IPS DF 6.9 (cell line): ENCODE data around the gene IKZF3.

ENCODE experiments used
- DNase-seq: peaks from one replicate; pipeline ENCODE4 v3.0.0-alpha.2; 2013; ENCODE audit warnings: low read depth, low spot score
- H3K27ac ChIP-seq: one replicate; pipeline ENCODE4 v1.5.1; 2013; ENCODE audit warnings: low read length, control low read depth
- H3K27me3 ChIP-seq: 2 replicates; pipeline ENCODE4 v1.6.1; 2013; ENCODE audit warnings: mild to moderate bottlenecking, low read length; ENCODE audit not compliant: control insufficient read depth, insufficient read depth
- H3K36me3 ChIP-seq: 2 replicates; pipeline ENCODE4 v1.6.1; 2013; ENCODE audit warnings: low read length; ENCODE audit not compliant: control insufficient read depth, insufficient read depth
- H3K4me1 ChIP-seq: 2 replicates; pipeline ENCODE4 v1.6.1; 2013; ENCODE audit warnings: low read length; ENCODE audit not compliant: control insufficient read depth, insufficient read depth
- H3K4me3 ChIP-seq: 2 replicates; pipeline ENCODE4 v1.5.1; 2013; ENCODE audit warnings: mild to moderate bottlenecking, low read length
- H3K9me3 ChIP-seq: 2 replicates; pipeline ENCODE4 v1.6.1; 2013; ENCODE audit warnings: low read length, inconsistent platforms; ENCODE audit not compliant: control insufficient read depth, insufficient read depth
- WGBS: extraction: QIAGEN DNeasy Blood & Tissue Kit; methylation state at CpG from one replicate; pipeline ENCODE4 v1.1.7; 2013; ENCODE audit warnings: mixed read lengths, missing lambda C conversion rate; ENCODE audit not compliant: insufficient read length, insufficient coverage; 5-methylcytosine and 5-hydroxymethylcytosine counted together

The IKZF3 gene

DNA sequence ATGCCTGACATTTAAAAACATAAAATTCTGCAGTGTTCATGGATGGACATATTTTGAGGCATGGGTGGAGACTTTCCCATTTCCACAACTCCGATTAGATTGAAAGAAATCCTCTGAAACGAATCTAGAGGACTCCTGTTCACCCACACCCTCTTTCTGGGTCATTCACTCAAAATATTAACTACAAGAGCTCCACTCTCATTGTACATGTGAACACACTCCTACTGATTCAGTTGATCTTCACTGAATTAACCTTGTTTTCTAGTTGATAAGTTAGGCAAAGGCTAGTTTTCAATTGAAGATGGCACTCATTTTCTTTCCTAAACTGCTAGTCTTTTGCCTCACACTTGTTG lies 82.3 kb downstream of the IKZF3 start:
- no peaks in the 10 kb centered on the region for H3K36me3 ChIP-seq
- no peaks in the 10 kb centered on the region for H3K9me3 ChIP-seq
- no peaks in the 10 kb centered on the region for H3K27me3 ChIP-seq
- no peak overlapping the region for H3K4me3 ChIP-seq
- no peak overlapping the region for H3K27ac ChIP-seq
- H3K4me1 ChIP-seq: no peaks in the 10 kb centered on the region
- WGBS: no CpG with 5 or more reads among the region's 2 CpGs
- DNase-seq: no peak

GRCh38 chr17:39781031-39781860 lies 82.9 kb downstream of the IKZF3 start:
- Histone ChIP-seq H3K4me3 (no peak overlapping the region), H3K27ac (no peak overlapping the region), H3K36me3 (no peaks in the 10 kb centered on the region), H3K27me3 (no peaks in the 10 kb centered on the region), H3K4me1 (no peaks in the 10 kb centered on the region), H3K9me3 (no peaks in the 10 kb centered on the region)
- no peak for DNase-seq
- no CpG with 5 or more reads among the region's 6 CpGs for WGBS

DNA sequence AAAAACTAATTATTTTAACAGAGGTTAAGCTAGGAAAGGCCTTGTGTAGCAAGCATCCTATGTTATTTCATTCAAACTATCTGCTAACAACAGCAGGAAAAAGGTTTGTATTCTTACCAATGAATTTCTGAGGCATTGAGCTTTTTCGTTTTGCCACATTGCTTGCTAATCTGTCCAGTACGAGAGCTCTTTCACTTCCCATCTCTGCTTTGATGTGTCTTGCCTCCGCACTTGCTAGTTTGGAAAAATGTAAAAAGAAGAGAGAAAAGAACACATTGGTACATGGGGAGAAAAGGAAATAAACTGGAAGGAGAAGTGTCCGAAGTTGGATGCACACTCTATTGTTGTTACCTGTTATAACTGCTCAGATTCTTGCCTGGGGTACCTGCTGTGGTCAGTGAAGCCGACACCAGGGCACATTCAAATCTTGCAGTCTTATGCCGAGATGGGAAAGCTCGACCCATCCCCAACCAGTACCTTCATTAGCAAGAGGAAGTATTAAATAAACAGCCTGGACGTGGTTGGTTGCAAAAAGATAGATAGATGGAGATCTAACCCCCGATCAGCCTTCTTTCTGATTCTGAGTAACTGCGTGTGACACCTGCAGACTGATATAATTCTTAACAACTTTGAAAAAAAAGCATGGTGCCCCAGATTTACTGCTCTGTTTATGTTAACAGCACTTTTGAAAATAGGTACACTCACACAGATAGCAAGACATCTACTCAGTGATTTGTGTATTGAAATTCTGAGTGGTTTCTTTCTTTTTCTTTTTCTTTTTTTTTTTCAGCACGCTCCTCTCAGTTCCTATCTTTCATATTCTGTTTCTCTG lies 86.4 kb downstream of the IKZF3 start:
- no peak for DNase-seq
- H3K4me3 ChIP-seq: no peak overlapping the region
- WGBS: no CpG with 5 or more reads among the region's 11 CpGs
- no peaks in the 10 kb centered on the region for H3K27me3 ChIP-seq
- no peaks in the 10 kb centered on the region for H3K9me3 ChIP-seq
- H3K27ac ChIP-seq: no peak overlapping the region
- no peaks in the 10 kb centered on the region for H3K36me3 ChIP-seq
- H3K4me1 ChIP-seq: no peaks in the 10 kb centered on the region

DNA sequence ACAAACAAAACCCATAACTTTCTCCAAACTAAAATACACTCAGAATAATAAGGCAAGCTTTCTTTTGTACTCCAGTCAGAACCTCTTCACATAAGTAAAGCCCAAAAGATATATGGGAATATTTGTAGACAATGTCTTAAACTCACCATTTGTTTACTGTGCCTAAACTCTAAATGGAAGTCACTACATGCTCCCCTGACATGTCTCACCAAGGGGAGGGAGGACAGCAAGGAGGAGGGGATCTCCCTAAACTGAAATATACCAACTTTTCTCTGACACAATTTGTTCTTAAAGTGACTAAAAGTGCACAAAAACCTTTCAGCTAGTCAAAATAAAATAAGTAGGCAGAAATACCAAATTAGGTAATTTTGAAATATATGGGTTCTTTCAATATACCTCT lies 87.9 kb downstream of the IKZF3 start:
- DNase-seq: no peak
- Histone ChIP-seq H3K4me1 (no peaks in the 10 kb centered on the region), H3K9me3 (no peaks in the 10 kb centered on the region), H3K36me3 (no peaks in the 10 kb centered on the region), H3K27ac (no peak overlapping the region), H3K27me3 (no peaks in the 10 kb centered on the region; the same call in 1 of the 2 replicates), H3K4me3 (no peak overlapping the region)

DNA sequence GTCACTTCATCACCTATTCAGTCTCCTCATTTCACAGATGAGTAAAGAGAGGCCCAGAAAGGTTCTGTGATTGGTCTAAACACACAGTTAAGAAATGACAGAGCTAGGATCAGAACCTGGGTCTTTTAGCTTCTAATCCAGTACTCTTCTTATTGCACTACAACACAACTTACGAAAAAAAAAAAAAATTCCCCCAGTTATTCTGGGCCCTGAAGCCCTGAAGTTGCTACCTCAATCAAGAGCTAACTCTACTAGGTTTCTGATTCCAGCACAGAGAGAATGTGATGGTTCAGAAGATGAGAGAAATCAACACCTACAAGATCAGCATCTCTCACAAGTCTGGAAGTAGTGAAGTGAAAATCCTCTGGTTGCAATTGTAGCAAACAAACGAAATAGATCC lies 89.1 kb downstream of the IKZF3 start:
- Histone ChIP-seq H3K4me3 (no peak overlapping the region), H3K4me1 (no peaks in the 10 kb centered on the region)
- no CpG with 5 or more reads among the region's 2 CpGs for WGBS

DNA sequence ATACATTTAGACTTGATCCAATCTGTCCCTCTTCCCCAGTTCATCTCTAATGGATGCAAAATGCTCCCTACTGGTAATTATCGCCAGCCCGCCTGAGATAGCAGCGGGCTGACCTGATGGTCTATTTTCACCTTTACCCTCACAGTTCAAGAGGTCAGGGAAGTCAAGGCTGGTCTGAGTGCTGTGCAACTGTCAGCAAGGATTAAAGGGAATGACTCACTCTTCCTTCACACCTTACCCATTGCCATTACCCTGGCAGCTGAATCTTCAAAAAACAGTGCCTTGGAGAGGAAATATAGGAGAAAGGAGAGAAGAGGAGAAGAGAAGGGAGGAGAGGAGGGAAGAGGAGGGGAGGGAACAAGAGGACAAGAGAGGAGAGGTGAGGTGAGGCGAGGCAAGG lies 90.1 kb downstream of the IKZF3 start:
- Histone ChIP-seq H3K27me3 (no peaks in the 10 kb centered on the region; the same call in 1 of the 2 replicates), H3K36me3 (no peaks in the 10 kb centered on the region), H3K27ac (no peak overlapping the region), H3K9me3 (no peaks in the 10 kb centered on the region), H3K4me3 (no peak overlapping the region), H3K4me1 (no peaks in the 10 kb centered on the region)
- no CpG with 5 or more reads among the region's 4 CpGs for WGBS
- no peak for DNase-seq

More for the DNA sequence above, 89.1 kb downstream of the IKZF3 start:
- H3K27ac ChIP-seq: no peak overlapping the region
- H3K27me3 ChIP-seq: no peaks in the 10 kb centered on the region; the same call in 1 of the 2 replicates
- no peaks in the 10 kb centered on the region for H3K9me3 ChIP-seq
- no peaks in the 10 kb centered on the region for H3K36me3 ChIP-seq
- no peak for DNase-seq

DNA sequence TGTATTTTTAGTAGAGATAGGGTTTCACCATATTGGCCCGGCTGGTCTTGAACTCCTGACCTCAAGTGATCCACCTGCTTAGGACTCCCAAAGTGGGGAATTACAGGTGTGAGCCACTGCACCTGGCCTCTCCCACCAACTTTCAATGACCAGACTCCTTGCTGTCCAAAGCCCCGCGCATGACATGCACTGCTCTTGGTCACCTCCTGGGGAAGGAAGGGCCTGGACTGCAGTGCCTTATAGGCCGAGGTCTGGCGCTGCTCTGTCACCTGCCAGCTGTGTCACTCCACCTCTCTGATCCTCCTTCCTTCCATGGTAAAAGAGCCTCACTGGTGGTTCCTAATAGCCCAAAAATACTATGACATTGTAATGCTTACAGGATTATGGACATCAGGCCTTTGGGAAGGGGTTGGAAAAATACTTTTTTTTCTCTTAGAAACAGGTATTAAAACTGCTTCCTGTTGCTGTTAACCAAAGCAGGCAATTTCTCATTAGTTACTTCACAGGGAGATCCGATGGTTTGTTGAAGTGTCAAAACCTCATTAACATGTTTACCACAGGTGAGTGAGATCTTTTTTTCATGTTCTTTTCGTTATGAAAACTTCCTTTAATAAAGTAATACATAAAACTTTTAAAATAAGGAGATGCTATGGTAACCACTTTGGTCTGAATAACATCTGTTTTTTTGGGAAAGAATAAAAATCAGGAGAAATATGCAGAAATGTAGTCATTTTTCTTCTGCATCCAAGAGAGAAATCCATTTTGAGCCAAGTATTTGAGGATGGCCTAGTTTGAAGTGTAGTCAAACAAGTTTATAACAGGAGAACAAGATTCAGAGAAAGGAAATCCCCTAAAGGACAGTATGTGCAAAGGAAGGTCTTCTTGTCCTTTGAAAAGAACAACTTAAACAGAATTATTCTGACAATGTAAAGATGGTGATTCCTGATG lies 90.9 kb downstream of the IKZF3 start:
- no CpG with 5 or more reads among the region's 7 CpGs for WGBS
- no peaks in the 10 kb centered on the region; the same call in 1 of the 2 replicates for H3K27me3 ChIP-seq
- H3K9me3 ChIP-seq: no peaks in the 10 kb centered on the region
- no peak for DNase-seq
- no peak overlapping the region for H3K4me3 ChIP-seq
- no peaks in the 10 kb centered on the region for H3K36me3 ChIP-seq
- no peak overlapping the region for H3K27ac ChIP-seq
- no peaks in the 10 kb centered on the region for H3K4me1 ChIP-seq

DNA sequence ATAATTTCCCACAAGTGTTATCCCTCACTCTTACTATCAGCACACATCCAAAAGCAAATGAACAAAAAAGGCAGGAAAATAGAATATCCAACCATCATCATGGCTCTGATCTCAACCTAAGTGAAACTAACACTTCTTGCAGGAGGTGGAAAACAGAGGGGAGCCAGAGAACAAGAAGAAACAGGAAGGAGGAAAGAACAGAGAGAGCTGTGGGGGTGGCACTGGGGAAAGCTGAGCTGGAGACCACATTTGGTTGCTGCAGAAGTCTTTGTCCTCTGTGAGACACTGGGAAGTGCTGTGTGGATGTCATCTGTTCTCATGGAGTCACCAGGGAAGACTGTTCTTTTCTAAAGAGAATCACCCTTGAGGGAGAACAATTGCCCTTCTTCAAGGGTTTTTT lies 91.7 kb downstream of the IKZF3 start:
- DNase-seq: no peak
- Histone ChIP-seq H3K4me3 (no peak overlapping the region), H3K27me3 (no peaks in the 10 kb centered on the region; the same call in 1 of the 2 replicates), H3K9me3 (no peaks in the 10 kb centered on the region), H3K27ac (no peak overlapping the region), H3K36me3 (no peaks in the 10 kb centered on the region), H3K4me1 (no peaks in the 10 kb centered on the region)

DNA sequence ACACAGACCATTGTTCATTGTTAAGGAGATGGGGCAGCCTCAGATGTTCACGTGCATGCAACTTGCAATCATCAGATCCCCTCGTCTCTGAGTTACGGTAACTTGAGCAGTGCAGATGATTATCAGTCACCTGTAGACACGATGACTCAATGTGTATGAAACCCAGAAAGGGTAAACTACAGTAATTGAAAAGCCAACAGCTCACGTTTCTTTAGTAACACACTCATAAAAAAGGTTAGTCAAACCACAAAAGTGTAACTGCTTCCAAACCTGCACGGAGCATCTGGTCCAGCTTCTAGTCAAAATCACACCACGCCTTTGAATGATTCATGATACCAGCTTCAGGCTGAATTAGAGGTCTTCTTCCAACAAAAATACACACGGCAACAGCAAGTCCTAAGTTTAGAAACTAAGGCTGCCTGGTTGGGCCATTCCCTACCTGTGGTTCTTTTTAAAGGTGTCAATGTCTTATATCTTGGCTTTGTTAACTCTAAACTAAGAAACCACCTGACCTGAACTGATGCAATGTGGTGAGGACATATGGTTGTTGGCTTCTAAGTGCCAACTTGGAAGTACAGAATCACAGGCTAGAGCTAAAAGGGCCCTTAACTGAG lies 94.0 kb downstream of the IKZF3 start:
- no peak for DNase-seq
- WGBS: no CpG with 5 or more reads among the region's 8 CpGs
- H3K4me1 ChIP-seq: no peaks in the 10 kb centered on the region
- H3K36me3 ChIP-seq: no peaks in the 10 kb centered on the region
- H3K9me3 ChIP-seq: no peaks in the 10 kb centered on the region
- no peaks in the 10 kb centered on the region; the same call in 1 of the 2 replicates for H3K27me3 ChIP-seq
- H3K27ac ChIP-seq: no peak overlapping the region
- no peak overlapping the region for H3K4me3 ChIP-seq

DNA sequence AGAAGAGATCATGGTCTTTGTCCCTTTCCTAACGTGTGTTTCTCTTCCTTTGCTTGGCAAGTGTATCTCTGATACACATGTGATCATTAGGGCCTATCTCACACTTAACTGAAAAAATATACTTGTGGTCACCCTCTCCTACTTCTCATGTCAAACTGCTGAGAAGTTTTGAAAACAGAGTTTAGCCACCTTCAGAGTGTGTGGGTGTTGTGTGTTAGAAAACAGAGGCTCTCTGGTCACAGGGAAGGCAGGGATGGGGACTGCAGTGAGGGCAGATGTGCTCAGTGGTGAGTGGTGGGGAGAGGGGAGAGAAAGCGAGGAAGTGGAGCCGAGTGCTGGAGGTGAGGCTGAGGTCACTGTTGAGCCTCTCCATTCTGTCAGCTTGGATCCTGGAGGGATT lies 97.0 kb downstream of the IKZF3 start:
- no CpG with 5 or more reads among the region's 3 CpGs for WGBS
- DNase-seq: no peak
- no peak overlapping the region for H3K27ac ChIP-seq
- H3K4me1 ChIP-seq: no peaks in the 10 kb centered on the region
- H3K36me3 ChIP-seq: no peaks in the 10 kb centered on the region
- no peaks in the 10 kb centered on the region for H3K9me3 ChIP-seq
- H3K4me3 ChIP-seq: no peak overlapping the region
- H3K27me3 ChIP-seq: no peaks in the 10 kb centered on the region
